PFSK-1 (cell line): ENCODE results near the gene HMGN5.

Experiments used
- POLR2AphosphoS5 ChIP-seq: IDR thresholded peaks from 2 replicates; pipeline ENCODE4 v1.6.1; 2012; ENCODE audit warnings: low read depth, mild to moderate bottlenecking, control low read depth, low read length, moderate library complexity
- REST ChIP-seq, 2 experiments: IDR thresholded peaks; 2 replicates each; pipeline versions ENCODE4 v1.6.1 to v1.8.0; 2011 to 2012; ENCODE audit warnings: low read depth in 2 of 2, low read length in 2 of 2, control low read depth in 1 of 2, inconsistent platforms in 1 of 2, mild to moderate bottlenecking in 1 of 2, moderate library complexity in 1 of 2; ENCODE audit not compliant: insufficient read depth in 1 of 2
- TAF1 ChIP-seq: IDR thresholded peaks from 2 replicates; pipeline ENCODE4 v1.6.1; 2012; ENCODE audit warnings: low read length, control low read depth, borderline replicate concordance; ENCODE audit not compliant: insufficient read depth

- no peak for TF ChIP-seq POLR2AphosphoS5
- no peak for TF ChIP-seq REST (IDR thresholded peaks at IDR 0.05; ENCODE audit: insufficient read depth in 1 of 2, low read depth in 2 of 2, low read length in 2 of 2)
- TF ChIP-seq TAF1: no peak
Observed at GRCh38 chrX:81241753-81242152, 40.0 kb upstream of the HMGN5 start.
